CD4-positive, alpha-beta T cell treated with Interleukin-6 at 100 ng/mL for 8 hours (primary cell): ENCODE results near the gene U2AF1L4.

ENCODE experiments used
- DNase-seq: peaks from one replicate; pipeline ENCODE4 v3.0.0-alpha.2; 2020; ENCODE audit warnings: mixed read lengths, low spot score

U2AF1L4 gene

DNA sequence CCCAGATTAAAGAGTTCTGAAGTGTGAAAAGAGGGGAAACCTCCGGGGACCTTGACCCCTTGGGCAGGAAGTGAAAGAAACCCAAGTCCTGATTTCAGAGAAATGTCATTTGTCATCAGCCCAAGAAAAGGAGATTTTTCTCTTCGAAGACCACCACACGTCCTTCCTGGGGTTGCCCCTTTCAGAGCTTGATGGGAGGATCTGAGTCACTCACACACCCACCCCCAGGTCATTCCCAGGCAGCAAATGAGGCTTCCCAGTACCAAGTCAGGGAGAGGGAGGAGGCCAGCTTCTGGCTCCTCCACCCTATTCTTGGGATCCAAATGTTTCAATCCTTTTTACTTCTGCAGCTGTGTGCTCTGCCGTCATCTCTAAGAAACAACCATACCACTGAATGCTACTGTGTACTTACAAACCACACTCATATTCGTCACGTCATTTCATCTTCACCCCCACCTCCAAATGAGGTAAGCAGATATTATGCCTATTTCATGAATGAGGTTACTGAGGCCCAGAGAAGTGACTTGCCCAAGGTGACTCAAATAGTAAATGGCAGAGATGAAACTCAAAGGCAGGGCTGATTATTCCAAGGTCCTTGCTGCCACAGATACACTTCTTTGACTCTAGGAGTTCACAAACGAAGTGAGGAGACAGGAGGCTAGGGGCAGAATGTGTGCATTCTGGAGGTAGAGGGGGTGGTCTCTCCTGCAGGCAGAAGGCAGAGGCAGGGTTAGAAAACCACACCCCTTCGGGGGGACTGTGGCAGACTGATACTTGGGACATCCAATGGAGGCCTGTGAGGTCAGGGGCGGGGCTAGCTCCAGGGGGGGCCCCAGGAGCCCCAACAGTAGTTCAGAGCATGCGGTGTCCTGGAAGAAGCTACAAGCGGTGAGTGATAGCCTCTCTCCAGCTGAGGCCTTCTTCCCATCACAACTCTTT lies 32.4 kb downstream of the U2AF1L4 start:
- peak; percentile 22 for DNase-seq

DNA sequence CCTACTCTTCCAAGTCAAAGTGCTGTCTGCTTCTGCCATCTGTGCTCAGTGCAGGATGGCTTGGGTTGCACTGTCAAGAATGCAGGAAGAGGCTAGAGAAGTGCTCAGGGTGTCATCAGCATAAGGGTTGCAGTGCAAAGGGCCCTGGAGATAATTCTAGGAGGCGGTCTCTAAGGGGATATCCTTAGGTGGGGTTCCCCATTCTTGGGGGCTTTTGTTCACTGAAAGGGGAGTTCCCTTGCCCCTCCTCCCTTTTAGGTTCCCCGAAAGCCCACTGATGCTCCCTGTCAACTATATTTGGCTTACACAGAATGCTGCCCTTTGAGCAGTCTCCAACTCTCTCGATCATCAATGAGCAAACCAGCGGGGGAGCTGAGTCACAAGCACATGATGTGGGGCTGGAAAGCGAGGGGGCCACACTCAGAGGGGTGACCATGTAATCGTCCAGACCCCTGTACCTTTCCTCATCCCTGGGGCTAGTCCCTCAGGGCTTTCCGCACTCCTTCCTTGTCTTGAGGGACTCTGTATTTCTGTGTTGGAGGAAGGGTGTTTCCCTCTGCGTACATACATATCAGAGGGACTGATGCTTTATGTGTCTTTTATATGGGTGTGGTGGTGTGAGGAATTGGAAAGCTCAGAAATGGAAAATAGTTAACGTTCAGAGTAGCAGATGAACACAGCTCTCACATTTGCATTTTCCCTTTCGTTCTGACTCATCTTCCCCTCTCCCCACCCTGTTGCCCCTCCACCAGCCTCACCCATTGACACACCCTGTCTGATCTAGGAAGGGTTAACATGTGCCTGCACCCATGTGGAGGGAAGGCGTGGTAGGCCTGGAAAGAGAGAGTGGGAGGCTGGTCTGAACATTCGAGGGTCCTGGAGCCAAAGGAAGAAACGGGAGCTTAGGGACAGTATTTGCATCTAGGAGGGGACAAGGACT lies 34.2 kb downstream of the U2AF1L4 start:
- no peak for DNase-seq

DNA sequence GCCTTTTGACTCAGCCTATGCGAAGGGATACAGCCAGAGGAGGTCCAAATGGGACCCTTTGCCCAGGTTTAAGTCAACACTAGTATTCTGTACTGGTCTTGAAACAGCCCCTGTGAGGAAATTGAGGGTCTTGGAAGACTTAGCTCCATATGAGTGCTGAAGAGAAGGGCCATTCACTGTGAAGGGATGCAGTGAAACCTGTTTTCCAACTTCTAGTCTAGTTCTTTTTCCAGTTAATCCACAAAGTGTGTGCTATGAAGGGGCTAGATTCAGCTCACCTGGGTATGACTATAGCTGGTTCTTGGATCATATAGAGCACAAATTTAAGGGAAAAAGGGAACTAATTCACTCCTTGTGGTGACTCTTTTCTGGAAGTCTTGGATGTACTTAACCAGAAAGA lies 36.8 kb downstream of the U2AF1L4 start:
- no peak for DNase-seq

DNA sequence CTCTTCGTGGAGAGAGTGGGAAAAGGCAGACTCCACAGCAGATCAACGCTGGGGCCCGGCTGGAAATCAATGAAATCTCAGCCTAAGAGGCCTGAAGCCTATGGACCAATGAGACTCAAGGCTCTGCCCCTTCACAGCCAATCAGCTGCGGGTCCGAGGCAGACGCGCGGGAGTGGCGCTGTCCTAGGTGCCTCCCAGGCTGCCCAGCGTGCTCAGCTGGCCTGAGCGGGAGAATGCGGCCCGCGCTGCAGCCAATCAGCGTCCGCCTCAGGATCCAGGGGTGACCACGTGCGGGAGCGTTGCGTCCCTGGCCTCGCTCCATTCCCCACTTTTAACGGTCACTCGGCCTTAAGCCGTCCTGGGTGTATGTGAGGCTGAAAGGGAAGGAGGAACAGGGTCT lies 41.0 kb downstream of the U2AF1L4 start, which contains the start of gene ZBTB32:
Gene ZBTB32, plus strand, starts transcription at position 341 of the 400 bp plus-strand sequence. CDS start 10,069 bp downstream, outside the sequence.
- DNase-seq, result no peak

DNA sequence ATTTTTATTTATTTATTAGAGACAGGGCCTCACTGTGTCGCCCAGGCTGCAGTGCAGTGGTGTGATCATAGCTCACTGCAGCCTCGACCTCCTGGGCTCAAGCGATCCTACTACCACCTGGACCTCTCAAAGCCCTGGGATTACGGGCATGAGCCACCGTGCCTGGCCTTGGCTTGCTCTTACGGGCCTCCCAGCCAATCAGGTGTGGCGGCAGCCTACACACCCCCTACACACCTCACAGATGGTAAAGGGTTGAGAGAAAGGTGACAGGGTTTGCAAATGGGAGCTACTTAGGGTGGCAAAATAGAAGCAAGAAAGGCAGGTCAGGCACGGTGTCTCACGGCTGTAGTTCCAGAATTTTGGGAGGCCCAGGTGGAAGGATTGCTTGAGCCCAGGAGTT lies 41.9 kb downstream of the U2AF1L4 start:
- no peak for DNase-seq

DNA sequence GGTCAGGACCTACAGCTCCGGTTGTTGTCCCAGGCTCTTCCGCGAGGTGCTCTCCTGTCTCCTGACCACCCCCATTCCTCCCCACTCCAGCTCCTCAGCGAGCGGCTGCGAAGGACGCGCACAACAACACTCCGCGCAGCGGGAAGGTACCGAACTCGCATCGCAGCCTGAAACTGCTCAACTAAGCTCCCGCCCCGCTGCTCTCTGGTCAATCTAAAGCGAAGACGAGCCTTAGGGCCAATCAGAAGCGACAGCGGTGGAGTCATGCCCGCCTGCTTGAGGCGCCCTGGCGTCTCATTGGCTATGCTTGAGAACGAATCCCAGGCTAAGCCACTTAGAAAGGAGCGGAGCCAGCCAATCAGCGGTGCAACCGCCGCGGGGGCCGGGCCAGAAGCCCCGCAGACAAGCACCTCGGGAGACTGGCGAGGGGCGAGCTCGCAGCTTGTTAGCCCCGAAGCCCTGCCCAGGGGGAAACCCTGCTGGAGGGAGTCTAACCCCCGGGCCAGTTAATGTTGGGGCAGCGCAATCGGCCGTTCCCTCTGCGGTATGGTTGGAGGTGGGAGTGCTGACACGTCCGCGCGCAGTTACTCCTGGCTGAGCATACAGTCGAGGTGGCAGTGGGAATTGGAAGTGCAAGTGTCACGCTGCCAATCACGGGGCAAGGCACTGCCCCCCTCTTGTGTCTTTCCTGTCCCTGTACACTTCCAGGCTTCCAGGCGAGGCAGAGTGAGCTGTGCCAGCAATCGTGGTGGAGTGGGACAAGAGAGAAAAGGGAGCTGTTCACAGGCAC lies 42.8 kb downstream of the U2AF1L4 start:
- peak; percentile 95 for DNase-seq

DNA sequence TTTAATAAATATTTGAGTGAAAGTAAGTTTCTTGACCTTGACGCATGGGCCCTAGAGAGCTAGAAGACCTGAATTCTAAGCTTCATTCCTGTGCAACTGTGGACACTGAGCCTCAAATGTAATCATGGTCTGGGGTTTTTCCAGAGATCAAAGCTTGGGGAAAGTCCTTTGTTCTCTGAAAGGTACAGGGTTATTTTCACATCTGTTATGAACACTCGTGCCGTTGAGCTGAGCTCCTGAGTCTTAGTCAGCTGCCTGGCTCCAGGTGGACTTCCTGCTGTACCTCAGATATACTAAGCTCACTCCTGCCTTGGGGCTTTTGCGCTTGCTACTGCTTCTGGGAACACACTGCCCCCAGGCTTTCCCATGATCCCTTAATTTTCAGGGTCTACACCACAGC lies 48.4 kb downstream of the U2AF1L4 start:
- no peak for DNase-seq

DNA sequence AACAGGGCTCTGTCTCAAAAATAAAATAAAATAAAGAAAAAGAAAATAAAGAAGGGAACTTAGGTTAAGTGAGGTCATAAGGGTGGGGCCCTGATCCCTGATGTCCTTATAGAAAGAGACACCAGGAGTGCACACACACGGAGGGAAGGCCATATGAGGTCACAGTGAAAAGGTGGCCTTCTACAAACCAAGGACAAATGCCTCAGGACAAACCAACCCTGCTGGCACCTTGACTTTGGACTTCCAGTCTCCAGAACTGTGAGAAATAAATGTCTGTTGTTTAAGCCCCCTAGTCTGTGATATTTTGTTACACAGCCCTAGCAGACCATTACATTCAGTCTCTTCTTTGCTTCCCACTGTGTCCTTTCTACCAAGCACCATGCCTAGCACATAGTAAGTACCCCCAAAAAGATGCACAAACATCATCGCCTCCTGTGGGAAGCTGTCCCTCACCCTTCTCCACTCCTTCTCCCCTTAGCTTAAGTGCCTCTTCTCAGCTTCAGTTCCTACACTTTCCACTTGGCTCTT lies 49.3 kb downstream of the U2AF1L4 start:
- no peak for DNase-seq

DNA sequence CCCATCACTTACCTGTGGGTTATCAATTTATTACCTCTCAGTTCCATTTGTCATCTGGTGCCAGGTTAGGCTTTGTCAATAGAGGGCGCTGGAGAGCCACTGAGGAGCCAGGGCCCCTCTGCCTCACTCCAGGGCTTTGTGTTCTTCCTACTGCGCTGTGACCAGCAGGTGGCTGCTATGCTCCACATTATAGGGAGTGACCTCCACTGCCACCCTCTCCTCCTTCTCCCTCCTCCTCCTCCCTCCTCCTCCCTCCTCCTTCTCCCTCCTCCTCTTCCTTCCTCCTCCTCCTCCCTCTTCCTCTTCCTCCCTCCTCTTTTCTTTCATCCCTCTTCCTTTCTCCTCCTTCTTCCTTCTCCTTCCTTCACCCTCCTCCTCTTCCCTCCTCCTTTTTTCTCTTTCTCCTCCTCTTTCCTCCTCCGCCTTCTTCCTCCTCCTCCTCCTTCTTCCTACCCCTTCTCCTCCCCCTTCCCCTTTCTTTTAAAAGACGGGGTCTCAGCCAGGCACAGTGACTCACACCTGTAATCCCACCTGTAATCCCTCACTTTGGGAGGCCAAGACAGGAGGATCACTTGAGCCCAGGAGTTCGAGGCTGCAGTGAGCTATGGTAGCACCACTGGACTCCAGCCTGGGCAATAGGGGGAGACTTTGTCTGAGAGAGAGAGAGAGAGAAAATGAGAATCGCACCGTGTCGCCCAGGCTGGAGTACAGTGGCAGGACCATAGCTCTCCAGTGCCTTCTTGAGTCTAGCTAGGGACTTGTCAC lies 51.2 kb downstream of the U2AF1L4 start:
- DNase-seq, result peak; percentile 90

DNA sequence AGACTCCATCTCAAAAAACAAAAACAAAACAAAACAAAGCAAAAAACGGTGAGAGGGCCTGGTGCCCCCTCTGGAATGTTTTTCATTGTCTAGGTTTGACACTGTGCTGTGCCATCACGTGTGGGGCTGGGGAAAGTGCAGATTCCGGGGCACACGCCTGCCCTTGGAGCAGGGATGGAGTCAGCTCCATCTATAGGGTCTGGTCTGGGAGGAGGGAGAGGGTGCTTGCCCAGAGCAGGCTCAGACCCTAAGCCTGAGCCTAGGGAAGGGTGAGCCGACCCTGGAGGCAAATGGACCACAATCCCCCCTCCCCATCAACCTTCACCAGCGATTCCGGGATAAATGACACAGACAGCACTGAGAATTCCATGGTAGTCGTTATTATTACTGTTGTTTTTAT lies 51.8 kb downstream of the U2AF1L4 start:
- no peak for DNase-seq
